ENCODE data around the gene CNOT8.
"Not testable (repeated sequence)": the region's sequence is repeated elsewhere in the genome, so short reads cannot be mapped to it uniquely, and the experiment has no call there.

Gene CNOT8

GRCh38 chr5:154858297-154858971, at the start of gene CNOT8:
Gene CNOT8, plus strand, starts transcription at chr5:154858627. Its CDS starts 4,652 bp downstream, at chr5:154863279.
- peak; percentile 97 for DNase-seq (ENCODE audit: low spot score)

GRCh38 chr5:154811239-154811638, 47.2 kb upstream of the CNOT8 start:
- no peak for DNase-seq (ENCODE audit: low spot score)

DNA sequence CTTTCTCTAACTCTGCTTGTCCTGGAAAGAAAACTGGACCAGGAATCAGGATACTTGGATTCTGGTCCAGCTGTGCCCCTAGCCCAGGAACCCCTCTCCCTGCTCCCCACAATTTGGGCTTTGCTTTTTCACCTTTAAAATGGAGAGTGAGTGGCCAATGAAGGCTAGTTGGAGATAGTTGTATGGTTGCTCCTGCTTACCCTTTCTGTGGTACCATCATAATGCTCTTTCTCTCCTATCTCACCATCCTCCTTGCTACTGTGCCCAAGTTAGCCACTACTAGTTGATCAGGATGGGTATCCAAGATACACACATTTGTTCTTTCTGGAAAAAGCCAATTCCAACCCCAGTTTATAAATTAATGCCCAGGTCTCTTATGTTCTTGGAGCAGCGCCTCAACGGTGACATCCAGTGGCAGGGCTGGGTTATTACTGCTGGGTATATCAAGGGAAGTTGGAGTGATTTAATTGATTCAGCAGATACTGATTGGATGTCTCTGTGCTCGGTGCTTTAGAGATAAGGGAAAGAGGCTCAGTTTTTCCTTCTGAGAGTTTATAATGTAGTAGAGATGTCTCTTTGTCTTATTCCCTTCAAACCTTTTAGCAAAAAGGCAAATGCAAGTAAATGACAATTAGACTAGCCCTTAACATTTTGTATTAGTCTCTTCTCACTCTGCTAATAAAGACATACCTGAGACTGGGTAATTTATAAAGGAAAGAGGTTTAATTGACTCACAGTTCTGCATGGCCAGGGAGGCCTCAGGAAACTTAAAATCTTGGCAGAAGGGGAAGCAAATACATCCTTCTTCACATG, 46.6 kb upstream of the CNOT8 start:
- peak; percentile 56 for DNase-seq (ENCODE audit: low spot score)

- no peak for DNase-seq (ENCODE audit: low spot score)
Observed at GRCh38 chr5:154813158-154813557, 45.3 kb upstream of the CNOT8 start.

DNA sequence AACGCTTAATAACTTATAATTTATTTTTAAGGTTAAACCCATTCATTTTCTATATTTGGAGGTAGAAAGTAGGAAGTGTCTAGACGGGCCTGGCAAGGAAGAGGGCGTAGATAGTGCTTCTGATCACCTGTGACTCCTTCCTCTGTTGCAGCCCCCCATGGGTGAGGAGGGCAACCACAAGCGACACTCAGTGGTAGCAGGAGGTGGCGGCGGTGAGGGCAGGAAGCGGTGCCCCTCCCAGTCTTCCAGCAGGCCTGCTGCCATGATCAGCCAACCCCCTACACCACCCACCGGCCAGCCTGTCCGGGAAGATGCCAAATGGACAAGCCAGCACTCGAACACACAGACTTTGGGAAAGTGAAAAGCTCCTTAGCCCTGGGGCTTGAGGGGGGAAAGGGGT, 44.7 kb upstream of the CNOT8 start:
- DNase-seq (ENCODE audit: low spot score): no peak

DNA sequence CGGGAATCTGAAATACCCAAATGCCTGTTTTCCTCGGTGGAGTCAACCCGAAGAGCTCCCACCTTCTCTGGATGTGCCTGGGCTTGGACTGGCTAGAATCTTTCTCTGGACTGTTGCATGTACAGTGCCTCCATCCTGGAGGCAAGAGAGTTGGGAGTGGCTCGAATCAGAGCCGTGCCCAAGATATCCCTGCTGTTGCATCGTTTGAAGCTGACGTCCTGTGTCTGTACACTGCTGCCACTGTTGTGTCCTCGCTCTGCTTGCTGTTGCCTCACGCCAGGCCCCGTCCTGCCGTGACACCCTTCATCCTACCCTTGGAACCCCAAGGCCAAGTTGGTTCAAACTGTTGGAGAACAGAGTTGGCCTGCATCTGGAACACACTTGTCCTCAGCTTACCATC, 43.4 kb upstream of the CNOT8 start:
- no peak for DNase-seq (ENCODE audit: low spot score)

DNA sequence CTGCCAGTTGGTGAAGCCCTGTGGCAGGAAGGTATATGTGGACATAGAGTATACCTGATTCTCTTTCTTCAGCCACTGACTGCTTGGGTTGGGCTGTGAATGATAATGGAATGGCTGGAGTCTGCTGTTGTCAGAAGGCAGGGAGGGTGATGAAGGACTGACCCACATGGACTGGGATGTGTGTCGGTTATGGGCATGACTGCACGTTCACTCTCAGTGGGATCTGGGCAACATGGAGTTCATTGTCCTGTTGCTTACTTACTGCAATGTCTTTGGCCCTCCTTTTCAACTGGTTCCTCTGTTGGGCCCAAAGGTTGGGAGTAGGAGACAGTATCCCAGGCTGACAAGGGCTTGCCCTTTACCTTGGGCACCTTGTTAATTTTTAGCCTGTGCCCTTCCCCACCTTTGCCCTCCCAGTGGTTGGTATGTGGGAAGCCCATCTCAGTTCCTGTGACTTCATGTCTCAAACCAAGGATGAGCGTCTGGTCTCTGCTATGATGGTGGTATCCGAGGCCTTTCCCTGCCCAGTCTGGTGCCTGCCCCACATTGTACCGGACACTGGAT, 42.7 kb upstream of the CNOT8 start:
- no peak for DNase-seq (ENCODE audit: low spot score)

GRCh38 chr5:154816891-154817492, 41.4 kb upstream of the CNOT8 start:
- no peak for DNase-seq (ENCODE audit: low spot score)

DNA sequence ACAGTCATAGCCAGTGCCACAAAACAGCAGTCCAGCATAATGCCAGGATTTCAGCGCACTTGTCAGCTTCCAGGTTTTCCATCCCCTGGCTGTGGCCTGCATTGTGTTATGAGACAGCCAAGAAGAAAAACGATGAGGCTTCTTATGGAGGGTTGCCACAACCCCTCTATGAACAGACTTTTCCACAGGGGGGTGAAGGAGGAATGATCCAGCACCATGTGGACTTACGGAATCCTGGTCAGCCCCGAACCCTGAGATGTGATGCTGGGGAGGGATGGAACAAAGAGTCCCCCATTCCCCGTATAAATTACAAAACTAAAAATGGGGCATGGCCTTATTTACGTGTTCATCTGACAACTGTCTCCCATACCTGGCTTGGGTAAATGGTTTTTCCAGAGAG, 40.6 kb upstream of the CNOT8 start:
- DNase-seq (ENCODE audit: low spot score): no peak

DNA sequence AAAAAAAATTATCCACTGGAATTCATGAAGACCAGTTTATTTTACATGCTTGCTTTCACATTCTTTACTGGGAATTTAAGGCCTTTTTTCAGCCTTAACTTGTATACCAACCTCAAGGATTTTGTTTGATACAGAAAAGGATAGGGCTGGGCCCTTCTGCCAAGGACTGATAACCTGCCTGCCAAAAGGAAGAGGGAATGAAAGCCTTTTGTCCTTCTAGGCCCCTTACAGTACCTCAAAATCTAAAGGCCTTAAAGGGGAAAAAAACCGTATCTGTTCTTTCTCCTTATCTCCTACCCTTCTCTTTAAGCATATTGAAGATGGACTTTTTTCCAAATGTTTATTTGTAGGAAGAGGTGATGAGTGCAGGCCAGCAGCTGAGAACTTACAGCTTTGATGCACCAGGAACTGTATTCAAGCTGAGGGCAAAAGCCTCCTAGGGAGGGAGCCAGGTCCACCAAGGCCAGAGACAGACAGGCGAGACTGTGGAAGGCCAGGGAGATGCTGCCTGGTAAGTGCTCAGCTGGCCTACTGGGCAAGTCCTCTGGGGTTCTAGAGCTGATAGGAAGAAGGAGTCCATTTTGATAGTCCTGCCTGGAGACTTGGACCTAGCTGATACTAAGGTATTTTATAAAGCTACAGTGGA, 39.8 kb upstream of the CNOT8 start:
- no peak for DNase-seq (ENCODE audit: low spot score)

GRCh38 chr5:154819546-154819945, 38.9 kb upstream of the CNOT8 start:
- no peak for DNase-seq (ENCODE audit: low spot score)

DNA sequence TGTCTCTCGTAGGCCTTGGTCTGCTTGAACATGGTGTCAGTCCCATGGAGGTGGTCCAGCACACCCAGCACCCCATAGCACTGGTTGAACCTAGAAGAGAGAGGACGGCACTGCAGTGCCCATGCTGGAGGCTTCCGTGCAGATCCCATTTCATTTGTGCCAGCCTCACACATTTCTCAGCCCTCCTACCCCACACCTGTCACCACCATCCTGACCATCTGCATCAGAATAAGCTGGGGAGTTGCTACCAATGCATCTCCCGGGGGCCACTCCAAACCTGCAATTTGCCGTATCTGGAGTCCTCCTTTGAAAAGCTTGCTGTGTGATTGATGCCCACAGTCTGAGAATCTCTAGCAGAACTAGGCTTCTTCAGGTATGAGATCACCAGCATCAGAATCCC, 38.0 kb upstream of the CNOT8 start:
- DNase-seq (ENCODE audit: low spot score): no peak

DNA sequence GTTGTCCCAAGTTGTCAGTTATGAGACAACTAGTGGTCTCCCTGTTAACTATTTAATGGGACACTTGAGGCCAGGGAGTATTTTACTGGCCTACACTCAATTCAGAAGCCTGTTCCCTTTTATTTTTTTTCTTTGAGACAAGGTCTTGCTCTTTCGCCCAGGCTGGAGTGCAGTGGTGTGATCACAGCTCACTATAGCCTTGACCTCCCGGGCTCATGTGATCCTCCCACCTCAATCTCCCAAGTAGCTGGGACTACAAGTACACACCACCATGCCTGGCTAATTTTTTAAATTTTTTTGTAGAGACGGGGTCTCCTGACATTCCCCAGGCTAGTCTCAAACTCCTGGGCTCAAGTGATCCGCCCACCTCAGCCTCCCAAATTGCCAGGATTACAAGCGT, 35.5 kb upstream of the CNOT8 start:
- not testable (repeated sequence) for DNase-seq (ENCODE audit: low spot score)

GRCh38 chr5:154823605-154824004, 34.8 kb upstream of the CNOT8 start:
- DNase-seq (ENCODE audit: low spot score): no peak

DNA sequence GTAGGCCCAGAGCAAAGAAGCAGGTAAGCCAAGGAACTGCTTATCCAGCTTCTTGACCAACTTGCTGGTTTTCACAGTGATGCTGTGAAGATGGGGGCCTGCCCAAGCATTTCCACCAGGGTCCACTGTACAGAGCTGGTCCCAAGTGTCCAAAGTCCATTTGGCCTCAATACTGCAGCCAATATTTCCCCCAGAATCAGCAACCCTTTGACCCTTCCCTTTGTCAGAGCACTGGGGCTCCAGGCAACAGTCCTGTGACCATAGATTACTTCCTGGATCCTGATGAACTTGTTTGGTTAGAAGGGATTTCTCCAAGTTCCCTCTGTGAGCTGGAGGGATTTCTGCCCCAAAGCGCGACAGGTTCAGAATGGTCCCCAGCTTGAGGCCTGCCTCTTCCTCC, 34.4 kb upstream of the CNOT8 start:
- DNase-seq (ENCODE audit: low spot score): no peak

DNA sequence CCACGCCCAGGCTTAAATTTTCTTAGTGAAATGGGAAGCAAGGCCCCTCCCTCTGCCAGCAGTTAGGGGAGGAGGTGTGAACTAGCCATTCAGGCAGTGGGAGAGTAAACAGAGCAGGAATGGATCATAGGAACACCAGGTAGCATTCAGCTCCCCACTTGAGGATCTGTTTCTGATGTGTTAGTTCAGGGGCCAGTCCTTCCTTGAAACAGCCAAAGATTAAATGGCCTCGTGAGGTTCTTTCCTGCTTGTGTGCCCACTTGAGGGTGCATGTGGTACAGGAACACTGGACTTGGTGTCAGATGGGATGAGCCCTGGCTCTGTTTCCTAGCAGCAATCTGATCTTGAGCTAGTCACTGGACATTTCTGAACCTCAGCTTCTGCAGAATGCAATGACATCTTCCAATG, 29.2 kb upstream of the CNOT8 start:
- DNase-seq (ENCODE audit: low spot score): no peak

GRCh38 chr5:154829589-154830218, 28.7 kb upstream of the CNOT8 start:
- DNase-seq (ENCODE audit: low spot score): peak; percentile 24

- DNase-seq (ENCODE audit: low spot score): no peak
Observed at GRCh38 chr5:154830219-154830595, 28.2 kb upstream of the CNOT8 start.

DNA sequence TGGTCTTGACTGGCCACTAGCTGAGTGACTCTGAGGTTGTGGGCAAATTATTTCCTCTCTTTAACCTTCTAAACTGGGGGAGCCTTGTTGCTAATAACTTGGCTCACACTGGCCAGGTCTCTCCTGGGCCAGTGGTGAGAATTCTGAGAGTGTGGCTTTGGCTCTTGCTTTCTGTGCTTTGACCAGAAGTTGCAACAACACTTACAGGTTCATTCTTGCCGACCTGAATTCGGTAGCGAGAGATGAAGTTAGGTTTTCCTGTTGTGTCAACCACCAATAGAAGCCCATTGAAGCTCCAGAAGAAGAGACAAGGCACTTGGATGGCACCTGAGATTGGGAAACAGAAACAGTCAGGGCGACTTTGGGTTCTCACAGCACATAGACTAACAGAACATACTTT, 27.8 kb upstream of the CNOT8 start:
- DNase-seq (ENCODE audit: low spot score): no peak

GRCh38 chr5:154831451-154831850, 27.0 kb upstream of the CNOT8 start:
- DNase-seq (ENCODE audit: low spot score): no peak

GRCh38 chr5:154832804-154833203, 25.6 kb upstream of the CNOT8 start:
- not testable (repeated sequence) for DNase-seq (ENCODE audit: low spot score)

- DNase-seq (ENCODE audit: low spot score): no peak
Observed at GRCh38 chr5:154834053-154834452, 24.4 kb upstream of the CNOT8 start.
